Measurements from ENCODE around the gene MAGI2. TPM values are rescaled to one million over a fixed set of nuclear protein-coding genes. Genes with fewer than 3 reads are reported as not detected.

Gene MAGI2
- total RNA-seq, 5 donors from 2014 or later (not counting 1 experiment from before 2014, with no cell fraction given): 0.10 to 0.77 (median 0.22) TPM

DNA sequence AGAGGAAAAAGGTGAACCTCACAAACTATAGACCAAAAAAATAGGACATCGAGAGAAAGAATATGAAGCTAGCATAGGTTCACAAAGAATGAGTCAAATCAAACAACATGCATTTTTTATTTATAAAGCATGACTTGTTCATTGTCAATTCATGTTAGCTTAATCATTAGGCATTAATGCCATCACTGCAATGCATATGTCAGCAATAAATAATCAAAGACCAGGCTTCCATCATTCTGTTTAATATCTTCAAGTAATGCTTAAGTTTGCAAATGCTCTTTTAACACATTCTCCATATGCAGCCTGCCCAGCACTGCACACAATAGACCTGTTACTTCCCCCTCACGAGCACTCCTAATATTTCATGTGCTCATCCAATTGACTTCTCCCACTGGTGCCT lies 8.9 kb upstream of the MAGI2 start:
- H3K27me3 ChIP-seq (replicated peaks in 1 of 2; ENCODE audit: control insufficient read depth in 2 of 2, extremely low read depth in 1 of 2, insufficient read depth in 2 of 2, low read length in 1 of 2): no peaks in the 10 kb centered on the region
- Mint-ChIP-seq H3K4me1 (no peaks in the 10 kb centered on the region), H3K36me3 (no peaks in the 10 kb centered on the region), H3K27ac (no peak overlapping the region), H3K9me3 (no peaks in the 10 kb centered on the region), H3K27me3 (no peaks in the 10 kb centered on the region), H3K4me3 (no peak overlapping the region)
- CTCF ChIA-PET: no interaction called here
- DNase-seq (no peak), ATAC-seq (replicated peaks in 1 of 4) (no peak)
- no peaks in the 10 kb centered on the region for H3K4me1 ChIP-seq (ENCODE audit: control insufficient read depth in 1 of 2, extremely low read depth in 1 of 2, insufficient read depth in 2 of 2, low read length in 2 of 2)
- H3K27ac ChIP-seq (ENCODE audit: low read length): no peak overlapping the region
- no peaks in the 10 kb centered on the region for H3K9me3 ChIP-seq
- WGBS (ENCODE audit: insufficient coverage): 75% methylated on average over 1 of the region's 2 CpGs
- no peak overlapping the region for H3K4me3 ChIP-seq (ENCODE audit: control insufficient read depth in 1 of 2, extremely low read depth in 1 of 2, low read length in 1 of 2)
- H3K36me3 ChIP-seq (ENCODE audit: control insufficient read depth in 2 of 2, extremely low read depth in 1 of 2, insufficient read depth in 1 of 2, low read length in 1 of 2): no peaks in the 10 kb centered on the region
- POLR2A ChIA-PET: no interaction called here

- H3K4me3 ChIP-seq (ENCODE audit: control insufficient read depth in 1 of 2, extremely low read depth in 1 of 2, low read length in 1 of 2): no peak overlapping the region
These were observed 8.2 kb upstream of the MAGI2 start for GRCh38 chr7:79461660-79462059.

DNA sequence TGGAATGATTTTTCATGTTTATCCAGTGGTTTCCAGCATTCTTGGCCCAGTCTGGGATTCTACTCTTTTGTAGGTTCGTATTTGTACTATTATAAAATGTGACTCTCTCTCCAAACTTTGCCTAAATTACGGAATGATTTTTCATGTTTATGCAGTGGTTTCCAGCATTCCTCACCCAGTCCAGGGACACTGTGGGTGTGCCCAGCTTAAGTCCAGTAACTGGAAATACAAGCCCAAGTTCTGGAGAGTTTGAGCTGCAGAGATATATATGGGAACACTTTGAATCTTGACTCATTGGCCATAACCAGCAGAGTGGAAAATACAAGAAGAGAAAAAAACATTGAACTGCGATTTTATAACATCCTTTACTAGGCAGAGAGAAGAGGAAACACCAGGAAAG lies 5.9 kb upstream of the MAGI2 start:
- ChIA-PET POLR2A (no interaction called here), CTCF (no interaction called here)
- Mint-ChIP-seq H3K9me3 (no peaks in the 10 kb centered on the region), H3K27ac (no peak overlapping the region), H3K36me3 (no peaks in the 10 kb centered on the region), H3K4me3 (no peak overlapping the region), H3K27me3 (peaks cover 3 to 12% of the 10 kb centered on the region in 2 donors), H3K4me1 (no peaks in the 10 kb centered on the region)
- Histone ChIP-seq H3K4me3 (ENCODE audit: control insufficient read depth in 1 of 2, extremely low read depth in 1 of 2, low read length in 1 of 2) (no peak overlapping the region), H3K36me3 (ENCODE audit: control insufficient read depth in 2 of 2, extremely low read depth in 1 of 2, insufficient read depth in 1 of 2, low read length in 1 of 2) (no peaks in the 10 kb centered on the region), H3K27ac (ENCODE audit: low read length) (no peak overlapping the region), H3K9me3 (no peaks in the 10 kb centered on the region), H3K4me1 (ENCODE audit: control insufficient read depth in 1 of 2, extremely low read depth in 1 of 2, insufficient read depth in 2 of 2, low read length in 2 of 2) (no peaks in the 10 kb centered on the region), H3K27me3 (replicated peaks in 1 of 2; ENCODE audit: control insufficient read depth in 2 of 2, extremely low read depth in 1 of 2, insufficient read depth in 2 of 2, low read length in 1 of 2) (peaks cover 3 to 4% of the 10 kb centered on the region in 2 experiments)
- no CpG with 5 or more reads among the region's 3 CpGs for WGBS (ENCODE audit: insufficient coverage)
- DNase-seq (no peak), ATAC-seq (replicated peaks in 1 of 4) (no peak)

More at GRCh38 chr7:79461660-79462059, 8.2 kb upstream of the MAGI2 start:
- no peaks in the 10 kb centered on the region for H3K9me3 Mint-ChIP-seq
- no peaks in the 10 kb centered on the region for H3K27me3 Mint-ChIP-seq
- Histone ChIP-seq H3K4me1 (ENCODE audit: control insufficient read depth in 1 of 2, extremely low read depth in 1 of 2, insufficient read depth in 2 of 2, low read length in 2 of 2) (no peaks in the 10 kb centered on the region), H3K27ac (ENCODE audit: low read length) (no peak overlapping the region), H3K27me3 (replicated peaks in 1 of 2; ENCODE audit: control insufficient read depth in 2 of 2, extremely low read depth in 1 of 2, insufficient read depth in 2 of 2, low read length in 1 of 2) (no peaks in the 10 kb centered on the region), H3K36me3 (ENCODE audit: control insufficient read depth in 2 of 2, extremely low read depth in 1 of 2, insufficient read depth in 1 of 2, low read length in 1 of 2) (no peaks in the 10 kb centered on the region), H3K9me3 (no peaks in the 10 kb centered on the region)
- ChIA-PET CTCF (no interaction called here), POLR2A (no interaction called here)
- H3K4me1 Mint-ChIP-seq: no peaks in the 10 kb centered on the region
- WGBS (ENCODE audit: insufficient coverage): no CpG with 5 or more reads among the region's 1 CpG
- H3K4me3 Mint-ChIP-seq: no peak overlapping the region
- no peaks in the 10 kb centered on the region for H3K36me3 Mint-ChIP-seq
- DNase-seq (no peak), ATAC-seq (replicated peaks in 1 of 4) (no peak)
- no peak overlapping the region for H3K27ac Mint-ChIP-seq

DNA sequence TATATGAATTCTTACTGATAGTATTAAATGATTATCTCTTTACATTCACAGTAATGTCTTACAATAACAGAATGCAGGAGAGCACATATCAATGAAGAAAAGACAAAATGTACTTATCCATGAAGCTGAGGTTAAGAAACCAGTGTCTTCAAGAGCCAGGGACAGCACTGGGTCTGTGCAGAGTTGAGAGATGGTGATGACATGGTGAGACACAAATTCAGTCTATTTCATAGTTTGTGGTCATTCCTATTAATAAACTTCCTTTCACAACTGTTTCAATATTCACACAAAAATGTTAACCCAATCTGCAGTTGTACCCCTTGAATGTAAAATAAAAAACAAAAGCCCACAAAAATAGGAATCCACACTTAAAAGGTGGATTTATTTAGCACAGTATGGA lies 5.3 kb upstream of the MAGI2 start:
- Histone ChIP-seq H3K27me3 (replicated peaks in 1 of 2; ENCODE audit: control insufficient read depth in 2 of 2, extremely low read depth in 1 of 2, insufficient read depth in 2 of 2, low read length in 1 of 2) (peaks cover 3 to 10% of the 10 kb centered on the region in 2 experiments), H3K27ac (ENCODE audit: low read length) (no peak overlapping the region), H3K9me3 (no peaks in the 10 kb centered on the region), H3K4me3 (ENCODE audit: control insufficient read depth in 1 of 2, extremely low read depth in 1 of 2, low read length in 1 of 2) (no peak overlapping the region), H3K4me1 (ENCODE audit: control insufficient read depth in 1 of 2, extremely low read depth in 1 of 2, insufficient read depth in 2 of 2, low read length in 2 of 2) (no peaks in the 10 kb centered on the region), H3K36me3 (ENCODE audit: control insufficient read depth in 2 of 2, extremely low read depth in 1 of 2, insufficient read depth in 1 of 2, low read length in 1 of 2) (no peaks in the 10 kb centered on the region)
- H3K36me3 Mint-ChIP-seq: no peaks in the 10 kb centered on the region
- ChIA-PET POLR2A (no interaction called here), CTCF (no interaction called here)
- no peak for DNase-seq
- no peak overlapping the region for H3K4me3 Mint-ChIP-seq
- ATAC-seq (replicated peaks in 1 of 4): no peak
- no peak overlapping the region for H3K27ac Mint-ChIP-seq
- H3K27me3 Mint-ChIP-seq: peaks cover 8 to 14% of the 10 kb centered on the region in 2 donors
- H3K9me3 Mint-ChIP-seq: no peaks in the 10 kb centered on the region
- H3K4me1 Mint-ChIP-seq: no peaks in the 10 kb centered on the region

GRCh38 chr7:79455173-79455790 lies 1.8 kb upstream of the MAGI2 start:
- H3K27ac ChIP-seq (ENCODE audit: low read length): no peak overlapping the region
- Mint-ChIP-seq H3K4me1 (peaks cover 0 to 19% (median 2%) of the 10 kb centered on the region in 3 donors), H3K27me3 (peaks cover 34 to 42% of the 10 kb centered on the region in 2 donors), H3K36me3 (no peaks in the 10 kb centered on the region), H3K9me3 (no peaks in the 10 kb centered on the region), H3K4me3 (no peak overlapping the region), H3K27ac (no peak overlapping the region)
- H3K27me3 ChIP-seq (replicated peaks in 1 of 2; ENCODE audit: control insufficient read depth in 2 of 2, extremely low read depth in 1 of 2, insufficient read depth in 2 of 2, low read length in 1 of 2): peaks cover 5 to 30% of the 10 kb centered on the region in 2 experiments
- DNase-seq: no peak
- H3K4me1 ChIP-seq (ENCODE audit: control insufficient read depth in 1 of 2, extremely low read depth in 1 of 2, insufficient read depth in 2 of 2, low read length in 2 of 2): peaks cover 0 to 8% of the 10 kb centered on the region in 2 experiments
- no peaks in the 10 kb centered on the region for H3K36me3 ChIP-seq (ENCODE audit: control insufficient read depth in 2 of 2, extremely low read depth in 1 of 2, insufficient read depth in 1 of 2, low read length in 1 of 2)
- H3K4me3 ChIP-seq (ENCODE audit: control insufficient read depth in 1 of 2, extremely low read depth in 1 of 2, low read length in 1 of 2): no peak overlapping the region
- no peak for ATAC-seq (replicated peaks in 1 of 4)
- POLR2A ChIA-PET: no interaction called here
- H3K9me3 ChIP-seq: no peaks in the 10 kb centered on the region
- CTCF ChIA-PET: no interaction called here
- 93% methylated on average over 3 of the region's 5 CpGs for WGBS (ENCODE audit: insufficient coverage)

DNA sequence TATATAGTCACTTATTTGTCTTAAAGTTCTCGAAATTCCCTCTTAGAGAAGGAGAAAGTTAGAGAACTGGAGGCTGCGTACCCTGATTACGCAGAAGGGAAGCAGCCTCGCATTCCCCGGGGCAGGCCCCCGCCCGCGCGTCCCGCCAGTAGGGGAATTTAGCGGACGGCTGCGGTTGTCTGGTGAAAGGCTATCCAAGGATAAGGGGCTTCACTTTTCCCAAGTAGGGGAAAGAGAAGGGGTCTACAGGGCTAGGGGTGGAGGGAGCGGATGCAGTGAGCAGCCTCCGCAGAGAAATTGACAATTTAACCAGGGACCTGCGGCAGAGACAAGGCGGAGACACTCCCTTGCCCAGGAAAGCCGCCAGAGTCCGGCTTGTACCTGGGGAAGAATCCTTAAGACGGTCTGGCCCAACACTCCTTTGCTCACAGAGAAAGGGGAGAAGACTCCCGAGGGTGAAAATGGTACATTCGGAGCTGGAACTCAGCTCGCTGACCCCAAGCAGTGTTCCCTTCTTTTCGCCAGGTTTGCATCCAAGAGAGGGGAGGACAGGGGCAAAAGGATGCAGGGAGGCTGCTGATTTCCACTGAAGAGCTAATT lies 994 bp upstream of the MAGI2 start:
- ChIA-PET CTCF (no interaction called here), POLR2A (no interaction called here)
- WGBS (ENCODE audit: insufficient coverage): 21% methylated on average over 19 of the region's 24 CpGs
- Mint-ChIP-seq H3K27me3 (peaks cover 34 to 43% of the 10 kb centered on the region in 2 donors), H3K4me1 (peaks cover 0 to 19% (median 2%) of the 10 kb centered on the region in 3 donors), H3K36me3 (no peaks in the 10 kb centered on the region), H3K4me3 (peak overlapping the region in 1 of 3 donors; percentile 80), H3K9me3 (no peaks in the 10 kb centered on the region), H3K27ac (no peak overlapping the region)
- no peaks in the 10 kb centered on the region for H3K9me3 ChIP-seq
- no peak for ATAC-seq (replicated peaks in 1 of 4)
- peaks cover 0 to 8% of the 10 kb centered on the region in 2 experiments for H3K4me1 ChIP-seq (ENCODE audit: control insufficient read depth in 1 of 2, extremely low read depth in 1 of 2, insufficient read depth in 2 of 2, low read length in 2 of 2)
- H3K4me3 ChIP-seq (ENCODE audit: control insufficient read depth in 1 of 2, extremely low read depth in 1 of 2, low read length in 1 of 2): peak overlapping the region in 1 of 2 donors; percentile 65
- DNase-seq: no peak
- H3K36me3 ChIP-seq (ENCODE audit: control insufficient read depth in 2 of 2, extremely low read depth in 1 of 2, insufficient read depth in 1 of 2, low read length in 1 of 2): no peaks in the 10 kb centered on the region
- H3K27me3 ChIP-seq (replicated peaks in 1 of 2; ENCODE audit: control insufficient read depth in 2 of 2, extremely low read depth in 1 of 2, insufficient read depth in 2 of 2, low read length in 1 of 2): peaks cover 5 to 30% of the 10 kb centered on the region in 2 experiments
- H3K27ac ChIP-seq (ENCODE audit: low read length): no peak overlapping the region
